Type B pancreatic cell (in vitro differentiated cells): ENCODE data around the gene ATP1A1. TPM values are rescaled to one million over a fixed set of nuclear protein-coding genes. Genes with fewer than 3 reads are reported as not detected.

Experiments used
- DNase-seq: peaks from one replicate; pipeline ENCODE4 v3.0.0; 2021; ENCODE audit warnings: mixed read lengths; ENCODE audit not compliant: unreplicated experiment; ENCODE audit errors: extremely low spot score
- H3K27ac Mint-ChIP-seq: 2 replicates; pipeline ENCODE4 v1.8.0; 2021; ENCODE audit warnings: mild to moderate bottlenecking, mixed read lengths
- H3K27me3 Mint-ChIP-seq: 2 replicates; pipeline ENCODE4 v1.8.0; 2021; ENCODE audit warnings: mixed read lengths
- H3K36me3 Mint-ChIP-seq: 2 replicates; pipeline ENCODE4 v1.8.0; 2021; ENCODE audit warnings: mixed read lengths
- H3K4me1 Mint-ChIP-seq: one replicate; pipeline ENCODE4 v1.8.0; 2021; ENCODE audit warnings: mixed read lengths; ENCODE audit not compliant: unreplicated experiment
- H3K4me3 Mint-ChIP-seq: 2 replicates; pipeline ENCODE4 v1.8.0; 2021; ENCODE audit warnings: mild to moderate bottlenecking, mixed read lengths
- H3K9me3 Mint-ChIP-seq: 2 replicates; pipeline ENCODE4 v1.8.0; 2021; ENCODE audit warnings: mixed read lengths
- CTCF ChIP-seq: fragments of 200-600 bp; sonication (generic); conservative IDR thresholded peaks from 2 replicates; pipeline ENCODE4 v1.5.0; 2021; ENCODE audit warnings: antibody characterized with exemption, mild to moderate bottlenecking
- total RNA-seq: library from RNA; stranded (reverse); gene quantifications from 2 replicates; pipeline ENCODE4 v1.2.1, GENCODE V29; 2021; ENCODE audit warnings: low replicate concordance

Gene ATP1A1
- total RNA-seq, 1 donor from 2014 or later, result 374 TPM

- no peak for DNase-seq
- Mint-ChIP-seq H3K27ac (no peak overlapping the region), H3K4me1 (peaks cover 20% of the 10 kb centered on the region), H3K4me3 (no peak overlapping the region), H3K9me3 (no peaks in the 10 kb centered on the region), H3K36me3 (peaks cover 14% of the 10 kb centered on the region), H3K27me3 (no peaks in the 10 kb centered on the region)
- TF ChIP-seq CTCF, result no peak
Observed at GRCh38 chr1:116412480-116412798, 39.4 kb downstream of the ATP1A1 start.

- Mint-ChIP-seq H3K27ac (no peak overlapping the region), H3K36me3 (peaks cover 14% of the 10 kb centered on the region), H3K27me3 (no peaks in the 10 kb centered on the region), H3K9me3 (no peaks in the 10 kb centered on the region), H3K4me1 (peaks cover 24% of the 10 kb centered on the region), H3K4me3 (no peak overlapping the region)
- no peak for DNase-seq
- TF ChIP-seq CTCF, result no peak
Observed at GRCh38 chr1:116412898-116413297, 39.9 kb downstream of the ATP1A1 start.

GRCh38 chr1:116413414-116413813 lies 40.4 kb downstream of the ATP1A1 start:
- no peak for TF ChIP-seq CTCF
- Mint-ChIP-seq H3K4me3 (no peak overlapping the region), H3K36me3 (peaks cover 10% of the 10 kb centered on the region), H3K27ac (no peak overlapping the region), H3K27me3 (no peaks in the 10 kb centered on the region), H3K9me3 (no peaks in the 10 kb centered on the region), H3K4me1 (peaks cover 27% of the 10 kb centered on the region)
- no peak for DNase-seq

GRCh38 chr1:116414364-116414763 lies 41.3 kb downstream of the ATP1A1 start:
- H3K27me3 Mint-ChIP-seq, result no peaks in the 10 kb centered on the region
- peaks cover 31% of the 10 kb centered on the region for H3K4me1 Mint-ChIP-seq
- peaks cover 10% of the 10 kb centered on the region for H3K36me3 Mint-ChIP-seq
- no peak for DNase-seq
- H3K27ac Mint-ChIP-seq, result no peak overlapping the region
- H3K9me3 Mint-ChIP-seq, result no peaks in the 10 kb centered on the region
- no peak for TF ChIP-seq CTCF
- H3K4me3 Mint-ChIP-seq, result no peak overlapping the region

GRCh38 chr1:116415200-116415698 lies 42.2 kb downstream of the ATP1A1 start:
- Mint-ChIP-seq H3K27ac (peak overlapping the region; percentile 10), H3K4me3 (no peak overlapping the region), H3K36me3 (peaks cover 5% of the 10 kb centered on the region), H3K9me3 (no peaks in the 10 kb centered on the region), H3K27me3 (no peaks in the 10 kb centered on the region), H3K4me1 (peaks cover 31% of the 10 kb centered on the region)
- no peak for TF ChIP-seq CTCF
- DNase-seq, result no peak
